CD14-positive monocyte (primary cell): ENCODE data around the gene ACE. TPM values are rescaled to one million over a fixed set of nuclear protein-coding genes. Genes with fewer than 3 reads are reported as not detected.

ENCODE experiments used
- DNase-seq, 3 donors: peaks; one replicate each; pipeline ENCODE4 v3.0.0-alpha.2; 2011 to 2022
- H2AFZ ChIP-seq: 2 replicates; pipeline ENCODE4 v1.6.0; 2012; ENCODE audit warnings: mild to moderate bottlenecking, low read depth, low read length, inconsistent platforms; ENCODE audit not compliant: insufficient read depth, poor library complexity, severe bottlenecking
- H3K27ac ChIP-seq, 2 donors: 1 replicate in 1 of 2; 2 replicates in 1 of 2; pipeline ENCODE4 v1.5.1; 2012 to 2013; ENCODE audit warnings: low read length in 2 of 2, control low read depth in 1 of 2, inconsistent platforms in 1 of 2, low read depth in 1 of 2, mild to moderate bottlenecking in 1 of 2
- H3K27me3 ChIP-seq, 2 donors: one replicate each; pipeline versions ENCODE4 v1.6.0 to v1.6.1; 2011 to 2013; ENCODE audit warnings: low read length in 2 of 2; ENCODE audit not compliant: control insufficient read depth in 2 of 2, insufficient read depth in 2 of 2
- H3K36me3 ChIP-seq, 2 donors: replicated peaks in 1 of 2; 1 replicate in 1 of 2; 2 replicates in 1 of 2; pipeline versions ENCODE4 v1.5.1 to v1.6.1; 2012 to 2013; ENCODE audit warnings: low read length in 2 of 2, control low read depth in 1 of 2, inconsistent platforms in 1 of 2, mild to moderate bottlenecking in 1 of 2; ENCODE audit not compliant: insufficient read depth in 2 of 2, control insufficient read depth in 1 of 2
- H3K4me1 ChIP-seq, 2 donors: 1 replicate in 1 of 2; 2 replicates in 1 of 2; pipeline versions ENCODE4 v1.5.1 to v1.6.1; 2012 to 2013; ENCODE audit warnings: low read length in 2 of 2, control low read depth in 1 of 2, inconsistent platforms in 1 of 2, mild to moderate bottlenecking in 1 of 2, moderate library complexity in 1 of 2; ENCODE audit not compliant: insufficient read depth in 2 of 2, control insufficient read depth in 1 of 2
- H3K4me2 ChIP-seq: replicated peaks from 2 replicates; pipeline ENCODE3; 2012; ENCODE audit warnings: low read length, moderate library complexity, mild to moderate bottlenecking; ENCODE audit not compliant: poor library complexity, severe bottlenecking; ENCODE audit errors: extremely low read depth
- H3K4me3 ChIP-seq, 3 experiments: fragments of 200-600 bp in 1 of 3; sonication (generic) in 1 of 3; replicated peaks in 1 of 3; 1 replicate in 2 of 3; 2 replicates in 1 of 3; pipeline ENCODE4 v1.5.1; 2011 to 2013; ENCODE audit warnings: low read length in 3 of 3, mild to moderate bottlenecking in 3 of 3, control low read depth in 2 of 3, low read depth in 2 of 3, inconsistent platforms in 1 of 3, moderate library complexity in 1 of 3
- H3K79me2 ChIP-seq: 2 replicates; pipeline ENCODE4 v1.6.0; 2012; ENCODE audit warnings: mild to moderate bottlenecking, control low read depth, inconsistent platforms, low read length, moderate library complexity; ENCODE audit not compliant: insufficient read depth
- H3K9ac ChIP-seq: 2 replicates; pipeline ENCODE4 v1.6.0; 2017; ENCODE audit warnings: low read length, mild to moderate bottlenecking; ENCODE audit not compliant: insufficient read depth, poor library complexity, severe bottlenecking
- H3K9me3 ChIP-seq, 2 donors: replicated peaks in 1 of 2; 1 replicate in 1 of 2; 2 replicates in 1 of 2; pipeline versions ENCODE4 v1.5.1 to v1.6.1; 2012 to 2013; ENCODE audit warnings: low read length in 2 of 2, control low read depth in 1 of 2; ENCODE audit not compliant: control insufficient read depth in 1 of 2, insufficient read depth in 1 of 2
- H4K20me1 ChIP-seq: 2 replicates; pipeline ENCODE4 v1.6.0; 2012; ENCODE audit warnings: mild to moderate bottlenecking, low read length, control low read depth, moderate library complexity; ENCODE audit not compliant: insufficient read depth
- H3K27ac Mint-ChIP-seq, 7 donors: one replicate each; pipeline ENCODE4 v1.8.0; 2020; ENCODE audit warnings: mild to moderate bottlenecking in 7 of 7, mixed read lengths in 7 of 7, moderate library complexity in 6 of 7, inconsistent platforms in 2 of 7
- H3K27me3 Mint-ChIP-seq, 3 donors: one replicate each; pipeline ENCODE4 v1.8.0; 2021 to 2022; ENCODE audit warnings: low read depth in 3 of 3, mild to moderate bottlenecking in 3 of 3, mixed read lengths in 3 of 3, moderate library complexity in 3 of 3, inconsistent platforms in 1 of 3
- H3K36me3 Mint-ChIP-seq, 2 donors: one replicate each; pipeline ENCODE4 v1.8.0; 2020; ENCODE audit warnings: mixed read lengths in 2 of 2, inconsistent platforms in 1 of 2, mild to moderate bottlenecking in 1 of 2
- H3K4me1 Mint-ChIP-seq: one replicate; pipeline ENCODE4 v1.8.0; 2020; ENCODE audit warnings: mild to moderate bottlenecking, mixed read lengths
- H3K4me3 Mint-ChIP-seq, 2 donors: one replicate each; pipeline ENCODE4 v1.8.0; 2020; ENCODE audit warnings: mild to moderate bottlenecking in 2 of 2, mixed read lengths in 2 of 2, moderate library complexity in 1 of 2
- H3K9me3 Mint-ChIP-seq, 7 donors: one replicate each; pipeline ENCODE4 v1.8.0; 2020 to 2022; ENCODE audit warnings: mixed read lengths in 7 of 7, mild to moderate bottlenecking in 6 of 7, moderate library complexity in 6 of 7, inconsistent platforms in 2 of 7
- WGBS: methylation state at CpG from one replicate; pipeline ENCODE4 v1.1.5; 2013; ENCODE audit warnings: missing lambda C conversion rate; ENCODE audit not compliant: insufficient coverage; 5-methylcytosine and 5-hydroxymethylcytosine counted together
- intact Hi-C, 2 donors: fragments of 100-400 bp; cut with micrococcal nuclease; formaldehyde crosslinking; loops; one replicate each; pipeline versions ENCODE4 v1.15.0 to v1.15.1; 2023
- polyA plus RNA-seq, 3 donors: library from polyadenylated mRNA; depleted of rRNA in 1 of 3; unstranded in 2 of 3; stranded (reverse) in 1 of 3; fragments of 300-500 nt in 2 of 3; fragments of >200 nt in 1 of 3; fragmentation: Illumina TruSeq in 2 of 3; gene quantifications; 1 replicate in 2 of 3; 2 replicates in 1 of 3; pipeline ENCODE4 v1.2.3, GENCODE V29; 2012 to 2021
- TF ChIP-seq, protein P1 (sequence below): fragments of 200-600 bp; IDR thresholded peaks from one replicate; pipeline ENCODE4 v1.8.0; 2022; ENCODE audit warnings: antibody characterized with exemption, mild to moderate bottlenecking

ACE gene
- polyA plus RNA-seq, 3 donors, result 0.55 TPM; not detected in 2

GRCh38 chr17:63458478-63458877 is 18.4 kb upstream of the ACE start:
- Mint-ChIP-seq H3K4me1 (peaks cover 20% of the 10 kb centered on the region), H3K27ac (no peak overlapping the region), H3K4me3 (no peak overlapping the region), H3K36me3 (peaks cover 0 to 2% of the 10 kb centered on the region in 2 donors), H3K9me3 (peaks cover 0 to 4% (median 0%) of the 10 kb centered on the region in 7 donors), H3K27me3 (peaks cover 2 to 10% (median 5%) of the 10 kb centered on the region in 3 donors)
- intact Hi-C loops, result loop anchor here in 1 of 2 donors (10.0 kb wide), 1 partner anchor 86 kb away; no protein-coding TSS in a partner anchor
- no peak for DNase-seq
- TF ChIP-seq, protein P1, sequence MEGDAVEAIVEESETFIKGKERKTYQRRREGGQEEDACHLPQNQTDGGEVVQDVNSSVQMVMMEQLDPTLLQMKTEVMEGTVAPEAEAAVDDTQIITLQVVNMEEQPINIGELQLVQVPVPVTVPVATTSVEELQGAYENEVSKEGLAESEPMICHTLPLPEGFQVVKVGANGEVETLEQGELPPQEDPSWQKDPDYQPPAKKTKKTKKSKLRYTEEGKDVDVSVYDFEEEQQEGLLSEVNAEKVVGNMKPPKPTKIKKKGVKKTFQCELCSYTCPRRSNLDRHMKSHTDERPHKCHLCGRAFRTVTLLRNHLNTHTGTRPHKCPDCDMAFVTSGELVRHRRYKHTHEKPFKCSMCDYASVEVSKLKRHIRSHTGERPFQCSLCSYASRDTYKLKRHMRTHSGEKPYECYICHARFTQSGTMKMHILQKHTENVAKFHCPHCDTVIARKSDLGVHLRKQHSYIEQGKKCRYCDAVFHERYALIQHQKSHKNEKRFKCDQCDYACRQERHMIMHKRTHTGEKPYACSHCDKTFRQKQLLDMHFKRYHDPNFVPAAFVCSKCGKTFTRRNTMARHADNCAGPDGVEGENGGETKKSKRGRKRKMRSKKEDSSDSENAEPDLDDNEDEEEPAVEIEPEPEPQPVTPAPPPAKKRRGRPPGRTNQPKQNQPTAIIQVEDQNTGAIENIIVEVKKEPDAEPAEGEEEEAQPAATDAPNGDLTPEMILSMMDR, result no peak
- Histone ChIP-seq H3K79me2 (no peaks in the 10 kb centered on the region), H3K4me1 (peaks cover 17 to 22% of the 10 kb centered on the region in 2 donors), H3K27me3 (no peaks in the 10 kb centered on the region), H4K20me1 (no peaks in the 10 kb centered on the region), H3K4me2 (no peak overlapping the region), H3K4me3 (no peak overlapping the region), H3K9ac (no peak overlapping the region), H3K36me3 (no peaks in the 10 kb centered on the region), H3K27ac (no peak overlapping the region), H2AFZ (no peak overlapping the region), H3K9me3 (no peaks in the 10 kb centered on the region)
- no CpG with 5 or more reads among the region's 4 CpGs for WGBS

DNA sequence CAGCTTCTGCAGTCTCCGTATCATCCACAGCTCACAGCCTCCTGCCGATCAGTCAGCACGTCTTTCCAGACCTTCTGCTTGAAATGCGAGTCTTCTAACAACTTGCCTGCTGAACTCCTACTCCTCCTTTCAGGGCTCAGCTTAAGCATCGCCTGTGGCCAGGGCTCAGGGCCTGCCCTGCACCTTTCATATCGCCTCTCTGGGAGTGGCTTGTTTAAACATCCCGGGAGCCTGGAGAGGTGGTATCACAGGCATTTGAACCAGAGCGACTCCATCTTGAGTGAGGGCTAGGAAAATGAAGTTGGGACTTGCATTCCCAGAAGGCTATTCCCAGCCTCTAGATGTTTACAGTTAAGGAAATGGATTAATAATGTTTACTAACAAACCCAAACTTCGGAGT is 16.8 kb upstream of the ACE start:
- no peak for DNase-seq
- no peak overlapping the region for H3K4me2 ChIP-seq
- Mint-ChIP-seq H3K36me3 (peaks cover 0 to 2% of the 10 kb centered on the region in 2 donors), H3K4me1 (peaks cover 29% of the 10 kb centered on the region), H3K27me3 (peaks cover 2 to 6% (median 4%) of the 10 kb centered on the region in 3 donors), H3K4me3 (no peak overlapping the region), H3K27ac (peak overlapping the region in 2 of 7 donors; percentile 14 to 58), H3K9me3 (peaks cover 0 to 4% (median 0%) of the 10 kb centered on the region in 7 donors)
- no peaks in the 10 kb centered on the region for H3K36me3 ChIP-seq
- no peaks in the 10 kb centered on the region for H3K27me3 ChIP-seq
- no peaks in the 10 kb centered on the region for H4K20me1 ChIP-seq
- H3K9ac ChIP-seq, result no peak overlapping the region
- H3K79me2 ChIP-seq, result no peaks in the 10 kb centered on the region
- TF ChIP-seq, protein P1, result no peak
- H3K9me3 ChIP-seq, result no peaks in the 10 kb centered on the region
- intact Hi-C loops, result no loop called here
- no peak overlapping the region for H3K27ac ChIP-seq
- no peak overlapping the region for H3K4me3 ChIP-seq
- H3K4me1 ChIP-seq, result peaks cover 23 to 33% of the 10 kb centered on the region in 2 donors
- 97% methylated on average over 5 of the region's 9 CpGs for WGBS
- H2AFZ ChIP-seq, result no peak overlapping the region
